Stimulated activated naive CD8-positive, alpha-beta T cell treated with anti-CD3 and anti-CD28 coated beads, Interleukin-15, Interleukin-2, amounts not matched to agents 100 ng/mL and 50 ng/mL, for 24 hours (primary cell): ENCODE measurements around the gene TPP2.

ENCODE experiments used
- H3K27ac Mint-ChIP-seq: one replicate; pipeline ENCODE4 v1.8.0; 2021; ENCODE audit warnings: mild to moderate bottlenecking, mixed read lengths
- H3K27me3 Mint-ChIP-seq: one replicate; pipeline ENCODE4 v1.8.0; 2021; ENCODE audit warnings: mixed read lengths
- H3K36me3 Mint-ChIP-seq: one replicate; pipeline ENCODE4 v1.8.0; 2021; ENCODE audit warnings: low read depth, mixed read lengths
- H3K4me1 Mint-ChIP-seq: one replicate; pipeline ENCODE4 v1.8.0; 2021; ENCODE audit warnings: low read depth, mixed read lengths
- H3K4me3 Mint-ChIP-seq: one replicate; pipeline ENCODE4 v1.8.0; 2021; ENCODE audit warnings: mild to moderate bottlenecking, mixed read lengths
- H3K9me3 Mint-ChIP-seq: one replicate; pipeline ENCODE4 v1.8.0; 2021; ENCODE audit warnings: mixed read lengths

Gene TPP2

DNA sequence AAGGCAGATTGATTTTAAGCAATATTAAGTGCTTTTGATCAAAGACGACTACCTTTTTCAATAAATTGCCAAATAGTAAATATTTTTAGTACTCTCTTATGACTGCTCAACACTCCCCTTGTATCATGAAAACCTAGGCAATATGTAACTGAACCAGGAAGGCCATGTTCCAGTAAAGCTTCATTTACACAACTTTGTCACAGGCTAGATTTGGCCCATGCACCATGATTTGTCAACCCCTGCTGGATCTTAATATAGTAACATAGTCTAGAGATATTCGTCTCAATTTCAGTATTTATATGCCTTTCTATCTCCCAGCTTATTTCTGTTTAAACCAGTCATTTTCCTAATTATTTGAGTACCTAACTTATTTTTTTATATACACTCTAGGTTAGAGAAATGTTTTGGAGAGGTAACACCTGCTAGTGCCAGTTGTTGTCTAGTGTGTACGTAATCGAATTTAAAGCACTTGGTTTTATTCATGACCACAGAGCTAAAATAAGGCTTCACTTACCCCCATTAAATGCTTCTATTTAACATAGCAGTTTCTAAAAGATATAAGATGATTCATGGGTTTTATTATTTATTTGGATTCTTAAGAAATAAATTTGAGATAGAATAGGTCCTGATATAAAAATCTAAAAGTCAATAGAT is 21.0 kb downstream of the TPP2 start:
- Mint-ChIP-seq H3K4me3 (no peak overlapping the region), H3K27me3 (no peaks in the 10 kb centered on the region), H3K27ac (no peak overlapping the region), H3K36me3 (peaks cover 61% of the 10 kb centered on the region), H3K9me3 (no peaks in the 10 kb centered on the region), H3K4me1 (peaks cover 9% of the 10 kb centered on the region)

DNA sequence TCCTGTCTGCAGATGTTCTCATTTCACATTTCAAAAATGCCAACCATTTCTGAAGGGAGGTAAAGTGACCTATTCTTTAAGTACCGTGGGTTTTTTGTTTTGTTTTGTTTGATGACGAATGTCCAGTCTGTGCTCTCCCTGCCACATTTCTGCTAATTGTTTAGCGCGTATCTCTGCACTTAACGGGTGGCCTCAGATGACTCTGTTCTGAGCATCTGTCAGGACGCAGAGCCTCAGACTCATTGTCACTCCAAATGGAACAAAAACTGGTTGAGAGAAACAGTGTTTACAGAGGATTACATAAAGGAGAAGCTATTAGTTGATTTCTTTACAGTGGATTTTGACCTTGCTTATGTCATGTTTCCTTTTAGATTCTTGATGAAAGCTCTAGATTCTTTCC is 23.7 kb downstream of the TPP2 start:
- no peaks in the 10 kb centered on the region for H3K4me1 Mint-ChIP-seq
- peaks cover 57% of the 10 kb centered on the region for H3K36me3 Mint-ChIP-seq
- no peak overlapping the region for H3K27ac Mint-ChIP-seq
- no peaks in the 10 kb centered on the region for H3K9me3 Mint-ChIP-seq
- H3K4me3 Mint-ChIP-seq = no peak overlapping the region
- H3K27me3 Mint-ChIP-seq = no peaks in the 10 kb centered on the region

DNA sequence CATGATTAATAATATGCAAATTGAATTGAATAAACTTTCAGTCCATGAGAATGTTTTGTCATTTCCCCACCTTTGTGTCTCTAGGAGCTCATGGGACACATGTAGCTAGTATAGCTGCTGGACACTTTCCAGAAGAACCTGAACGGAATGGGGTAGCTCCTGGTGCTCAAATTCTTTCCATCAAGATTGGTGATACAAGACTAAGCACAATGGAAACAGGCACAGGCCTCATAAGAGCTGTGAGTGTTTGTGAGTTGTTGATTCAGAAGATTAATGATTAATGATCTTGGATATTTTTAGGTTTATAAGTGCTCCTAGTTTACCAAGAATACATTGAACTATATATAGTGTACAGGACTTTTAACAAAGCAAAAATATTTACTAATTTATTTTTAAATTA is 30.1 kb downstream of the TPP2 start:
- no peak overlapping the region for H3K27ac Mint-ChIP-seq

DNA sequence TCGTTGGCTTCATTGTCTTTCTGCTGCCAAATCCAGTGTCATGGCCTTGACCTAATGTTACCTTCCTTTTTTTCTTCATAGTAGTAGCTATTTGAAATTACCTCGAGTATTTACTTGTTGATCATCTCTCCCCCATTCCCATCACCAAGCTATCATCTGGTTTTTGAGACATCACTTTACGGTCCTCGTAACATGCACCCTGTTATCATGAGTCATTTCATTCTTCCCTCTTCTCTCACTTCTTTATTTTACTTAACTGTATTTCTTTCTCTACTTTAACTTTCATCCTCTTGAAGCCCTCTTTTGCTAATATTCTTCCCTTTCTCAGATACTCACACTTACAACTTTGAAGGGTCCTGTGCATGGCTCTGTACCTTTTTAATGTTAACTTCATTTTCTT is 31.8 kb downstream of the TPP2 start:
- Mint-ChIP-seq H3K36me3 (peaks cover 61% of the 10 kb centered on the region), H3K4me1 (no peaks in the 10 kb centered on the region), H3K4me3 (no peak overlapping the region), H3K9me3 (no peaks in the 10 kb centered on the region), H3K27me3 (no peaks in the 10 kb centered on the region), H3K27ac (no peak overlapping the region)

More for the DNA sequence above, 30.1 kb downstream of the TPP2 start:
- H3K27me3 Mint-ChIP-seq = no peaks in the 10 kb centered on the region
- H3K9me3 Mint-ChIP-seq = no peaks in the 10 kb centered on the region
- H3K4me3 Mint-ChIP-seq = no peak overlapping the region
- H3K36me3 Mint-ChIP-seq = peaks cover 60% of the 10 kb centered on the region
- H3K4me1 Mint-ChIP-seq = no peaks in the 10 kb centered on the region

DNA sequence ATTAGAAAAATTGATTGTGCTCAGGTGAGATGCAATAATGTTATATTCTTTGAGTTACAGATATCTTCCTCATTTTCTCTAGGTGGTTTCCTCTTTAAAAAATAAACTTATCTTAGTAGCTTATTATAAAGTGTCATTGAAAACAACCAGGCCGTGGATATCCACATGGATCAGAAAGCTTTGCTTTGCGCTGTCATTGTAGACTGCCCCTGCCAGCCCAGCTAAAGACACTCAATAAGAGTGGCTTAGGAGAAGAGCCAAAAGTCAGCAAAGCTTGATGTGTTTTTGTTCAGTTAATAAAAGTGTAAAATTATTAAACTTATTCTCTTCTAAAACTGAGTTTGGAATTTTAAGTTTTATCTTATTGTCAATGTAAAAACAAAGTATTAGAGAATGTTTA is 34.4 kb downstream of the TPP2 start:
- Mint-ChIP-seq H3K27ac (no peak overlapping the region), H3K9me3 (no peaks in the 10 kb centered on the region), H3K4me3 (no peak overlapping the region), H3K4me1 (no peaks in the 10 kb centered on the region), H3K36me3 (peaks cover 71% of the 10 kb centered on the region), H3K27me3 (no peaks in the 10 kb centered on the region)

DNA sequence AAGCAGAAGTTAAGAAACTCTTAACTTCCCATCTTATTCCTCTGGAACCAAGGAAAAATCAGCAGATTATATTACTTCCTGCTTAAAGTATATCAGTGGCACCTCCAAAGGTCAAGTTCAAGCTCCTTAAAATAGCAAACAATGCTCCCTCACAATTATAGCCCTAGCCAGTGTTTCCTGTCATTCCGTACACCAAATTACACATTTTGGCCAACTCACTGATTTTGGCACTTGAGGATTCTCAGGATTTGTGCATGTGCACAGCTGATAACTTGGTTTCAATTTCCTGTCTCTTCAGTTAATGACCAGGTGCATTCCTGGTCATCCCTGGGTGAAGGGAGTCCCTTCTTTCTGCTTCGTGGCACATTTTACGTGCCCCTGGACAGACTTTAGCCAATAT is 42.0 kb downstream of the TPP2 start:
- H3K27me3 Mint-ChIP-seq = no peaks in the 10 kb centered on the region
- H3K4me3 Mint-ChIP-seq = no peak overlapping the region
- H3K9me3 Mint-ChIP-seq = no peaks in the 10 kb centered on the region
- no peak overlapping the region for H3K27ac Mint-ChIP-seq
- H3K4me1 Mint-ChIP-seq = peaks cover 14% of the 10 kb centered on the region
- H3K36me3 Mint-ChIP-seq = peaks cover 86% of the 10 kb centered on the region

DNA sequence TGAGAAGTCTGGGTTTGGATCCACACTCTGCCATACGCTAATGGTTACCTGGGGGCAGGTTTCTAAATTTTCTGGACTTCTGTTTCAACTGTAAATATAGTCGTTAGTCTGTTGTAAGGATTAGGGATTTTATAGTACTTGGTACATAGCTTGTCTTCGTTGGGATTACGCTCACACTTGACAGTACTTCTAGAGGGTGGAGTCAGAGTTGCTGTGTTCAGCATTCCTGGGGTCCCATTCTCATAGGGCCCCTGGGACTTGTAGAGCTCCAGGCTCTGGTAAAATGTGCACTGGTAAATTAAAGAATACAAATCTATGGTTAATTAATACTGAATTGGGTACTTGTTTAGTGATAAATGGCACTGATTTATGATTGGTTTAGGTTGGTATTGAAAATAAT is 45.2 kb downstream of the TPP2 start:
- H3K27ac Mint-ChIP-seq = no peak overlapping the region
- no peaks in the 10 kb centered on the region for H3K27me3 Mint-ChIP-seq
- H3K4me1 Mint-ChIP-seq = peaks cover 18% of the 10 kb centered on the region
- H3K9me3 Mint-ChIP-seq = no peaks in the 10 kb centered on the region
- peaks cover 89% of the 10 kb centered on the region for H3K36me3 Mint-ChIP-seq
- no peak overlapping the region for H3K4me3 Mint-ChIP-seq

DNA sequence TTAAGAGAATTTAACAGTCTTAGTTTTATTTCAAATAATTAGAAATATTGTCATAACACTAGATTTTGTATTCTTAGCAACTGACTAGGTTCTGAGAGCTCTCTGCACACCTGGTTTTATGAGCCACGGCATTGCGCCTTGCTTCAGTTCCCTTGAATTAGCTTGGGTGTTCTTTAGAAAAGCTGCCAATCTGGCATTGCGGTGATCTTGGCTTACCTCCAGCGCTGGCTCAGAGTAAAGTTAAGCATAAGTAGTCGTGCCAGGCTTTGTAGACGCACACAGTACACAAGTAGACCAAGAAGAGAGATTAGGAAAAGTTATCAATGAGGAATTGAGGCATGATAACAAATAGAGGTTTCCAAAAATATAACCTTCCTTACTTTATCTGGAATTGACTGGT is 45.7 kb downstream of the TPP2 start:
- H3K36me3 Mint-ChIP-seq = peaks cover 89% of the 10 kb centered on the region
- peaks cover 18% of the 10 kb centered on the region for H3K4me1 Mint-ChIP-seq
- peak overlapping the region; percentile 61 for H3K27ac Mint-ChIP-seq
- H3K9me3 Mint-ChIP-seq = no peaks in the 10 kb centered on the region
- H3K27me3 Mint-ChIP-seq = no peaks in the 10 kb centered on the region
- H3K4me3 Mint-ChIP-seq = no peak overlapping the region

DNA sequence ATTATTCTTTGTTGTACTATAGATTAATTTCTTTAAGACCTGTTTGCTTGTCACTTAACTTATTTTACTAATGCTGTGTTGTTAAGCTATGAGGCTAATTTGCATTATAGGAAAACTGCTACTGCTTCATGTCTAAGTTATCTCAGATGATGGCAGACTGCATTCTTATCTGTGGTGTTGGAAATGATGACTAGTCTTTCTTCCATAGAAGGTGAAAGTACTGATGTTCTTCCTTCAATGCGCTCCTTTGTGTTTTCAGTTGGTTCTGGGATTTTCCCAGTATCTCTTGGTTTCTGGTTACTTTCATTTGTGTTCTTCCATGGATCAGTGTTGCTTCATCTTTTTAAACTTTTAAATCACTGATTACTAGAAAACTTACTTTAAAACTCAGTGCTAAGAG is 46.9 kb downstream of the TPP2 start:
- no peaks in the 10 kb centered on the region for H3K9me3 Mint-ChIP-seq
- H3K27ac Mint-ChIP-seq = peak overlapping the region; percentile 70
- peaks cover 88% of the 10 kb centered on the region for H3K36me3 Mint-ChIP-seq
- no peaks in the 10 kb centered on the region for H3K27me3 Mint-ChIP-seq
- H3K4me1 Mint-ChIP-seq = peaks cover 18% of the 10 kb centered on the region
- H3K4me3 Mint-ChIP-seq = no peak overlapping the region

DNA sequence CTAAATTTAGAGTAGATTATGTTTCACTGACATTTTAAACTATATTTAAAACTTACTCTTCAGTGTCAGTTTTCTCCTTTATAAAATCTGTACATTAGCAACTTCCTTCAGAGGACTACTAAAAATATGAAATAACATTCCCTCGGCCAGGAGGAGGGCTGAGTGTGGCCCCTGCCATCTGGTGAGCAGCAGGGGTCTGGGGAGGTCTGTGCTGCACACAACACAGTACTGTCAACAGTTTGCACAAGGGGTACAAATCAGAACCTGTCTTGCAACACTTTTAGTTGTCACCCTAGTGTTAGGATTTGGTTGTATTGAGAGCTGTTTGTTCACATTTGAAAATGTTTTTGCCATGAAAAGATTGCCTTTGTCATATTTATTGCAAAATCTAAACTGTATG is 48.9 kb downstream of the TPP2 start:
- peaks cover 28% of the 10 kb centered on the region for H3K4me1 Mint-ChIP-seq
- no peak overlapping the region for H3K4me3 Mint-ChIP-seq
- H3K27ac Mint-ChIP-seq = no peak overlapping the region
- H3K9me3 Mint-ChIP-seq = no peaks in the 10 kb centered on the region
- H3K27me3 Mint-ChIP-seq = no peaks in the 10 kb centered on the region
- H3K36me3 Mint-ChIP-seq = peaks cover 88% of the 10 kb centered on the region

DNA sequence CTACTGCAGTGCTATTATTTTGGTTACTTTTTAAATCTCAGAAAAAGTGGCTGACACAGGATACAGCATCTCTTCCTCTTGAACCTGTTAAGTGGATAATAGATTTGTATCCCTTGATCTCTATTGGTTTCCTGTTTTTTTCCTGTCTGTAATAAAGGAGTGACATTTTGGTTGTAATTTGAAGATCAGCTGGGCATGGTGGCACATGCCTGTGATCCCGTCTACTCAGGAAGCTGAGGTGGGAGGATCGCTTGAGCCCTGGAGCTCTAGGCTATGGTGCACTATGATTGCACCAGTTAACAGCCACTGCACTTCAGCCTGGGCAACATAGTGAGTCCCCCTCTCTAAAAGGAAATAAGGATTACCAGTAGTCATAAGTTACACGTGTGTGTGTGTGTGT is 51.3 kb downstream of the TPP2 start:
- H3K27me3 Mint-ChIP-seq = no peaks in the 10 kb centered on the region
- H3K4me1 Mint-ChIP-seq = peaks cover 29% of the 10 kb centered on the region
- H3K4me3 Mint-ChIP-seq = no peak overlapping the region
- peak overlapping the region; percentile 65 for H3K27ac Mint-ChIP-seq
- peaks cover 83% of the 10 kb centered on the region for H3K36me3 Mint-ChIP-seq
- no peaks in the 10 kb centered on the region for H3K9me3 Mint-ChIP-seq

DNA sequence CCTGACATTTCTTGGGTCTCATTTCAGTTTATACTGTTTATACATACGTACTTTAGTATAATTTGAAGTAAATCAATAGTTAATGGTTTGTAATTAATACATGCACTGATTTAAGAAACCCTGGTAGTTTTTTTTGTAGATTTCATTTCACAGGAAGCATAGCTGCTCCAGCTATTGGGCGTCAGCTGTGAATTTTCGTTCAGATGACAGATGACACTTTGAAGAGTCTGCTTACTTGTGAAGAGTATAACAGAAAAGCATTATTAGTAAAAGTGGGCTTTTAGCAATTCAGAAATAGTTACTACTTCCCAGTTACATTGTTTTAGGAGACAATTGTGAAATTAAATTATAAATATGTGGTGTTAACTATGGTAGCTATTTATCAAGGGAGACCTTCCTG is 53.7 kb downstream of the TPP2 start:
- no peaks in the 10 kb centered on the region for H3K27me3 Mint-ChIP-seq
- peaks cover 18% of the 10 kb centered on the region for H3K4me1 Mint-ChIP-seq
- H3K4me3 Mint-ChIP-seq = no peak overlapping the region
- H3K27ac Mint-ChIP-seq = no peak overlapping the region
- peaks cover 62% of the 10 kb centered on the region for H3K36me3 Mint-ChIP-seq
- H3K9me3 Mint-ChIP-seq = no peaks in the 10 kb centered on the region

DNA sequence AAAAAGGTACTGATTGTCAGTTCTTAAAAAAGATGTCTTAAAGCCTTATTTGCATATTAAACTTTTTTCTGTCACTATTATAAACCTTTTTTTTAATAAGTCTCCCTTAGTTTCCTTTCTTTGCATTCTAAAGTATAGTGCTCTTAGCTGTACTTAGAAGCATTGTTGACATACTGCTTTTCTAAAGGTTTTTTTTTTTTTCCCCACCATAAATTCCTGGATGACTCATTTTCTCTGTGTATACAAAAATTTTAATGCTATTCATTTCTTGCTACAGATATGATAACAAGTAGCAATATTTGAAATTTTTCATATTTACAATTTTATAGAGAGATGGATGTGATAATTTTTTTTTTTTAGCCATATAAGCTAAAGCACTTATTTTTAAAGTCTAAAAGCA is 54.6 kb downstream of the TPP2 start:
- Mint-ChIP-seq H3K27me3 (no peaks in the 10 kb centered on the region), H3K4me1 (peaks cover 18% of the 10 kb centered on the region), H3K4me3 (no peak overlapping the region), H3K27ac (no peak overlapping the region), H3K36me3 (peaks cover 53% of the 10 kb centered on the region), H3K9me3 (no peaks in the 10 kb centered on the region)

DNA sequence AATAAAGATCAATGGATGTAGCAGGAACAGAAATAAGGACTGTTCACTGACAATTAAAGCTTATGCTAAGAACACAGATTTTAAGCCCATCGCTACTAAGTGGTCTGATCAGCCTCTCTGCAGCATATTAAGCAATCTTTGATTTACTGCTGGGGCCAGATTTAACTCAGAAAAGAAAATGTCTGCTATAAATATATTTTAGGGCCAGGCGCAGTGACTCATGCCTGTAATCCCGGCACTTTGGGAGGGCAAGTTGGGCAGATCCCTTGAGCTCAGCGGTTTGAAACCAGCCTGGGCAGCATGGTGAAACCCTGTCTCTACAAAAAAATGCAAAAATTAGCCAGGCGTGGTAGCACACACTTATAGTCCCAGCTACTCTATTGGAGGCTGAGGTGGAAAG is 55.1 kb downstream of the TPP2 start:
- Mint-ChIP-seq H3K36me3 (peaks cover 48% of the 10 kb centered on the region), H3K4me3 (no peak overlapping the region), H3K27ac (no peak overlapping the region), H3K27me3 (no peaks in the 10 kb centered on the region), H3K4me1 (peaks cover 18% of the 10 kb centered on the region), H3K9me3 (no peaks in the 10 kb centered on the region)

DNA sequence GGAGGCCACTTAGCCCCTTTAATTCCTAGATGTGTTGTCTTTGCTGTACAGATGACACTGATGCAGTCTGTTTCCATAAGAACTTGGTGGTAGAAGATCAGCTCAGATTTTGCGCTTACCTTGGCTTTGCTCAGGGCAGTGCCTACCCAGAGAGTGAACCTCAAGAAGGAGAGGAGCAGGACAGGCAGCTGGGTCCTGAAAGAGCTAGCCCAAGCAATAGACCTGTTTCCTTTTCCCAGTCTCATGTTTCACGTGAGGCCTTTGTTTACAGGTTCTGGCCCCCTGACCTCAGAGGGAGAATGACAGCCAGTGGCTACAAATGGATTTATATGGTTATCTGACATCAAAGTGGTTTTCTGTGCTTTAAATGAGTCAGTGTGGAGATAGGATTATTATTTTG is 58.0 kb downstream of the TPP2 start:
- H3K27me3 Mint-ChIP-seq = no peaks in the 10 kb centered on the region
- peaks cover 13% of the 10 kb centered on the region for H3K4me1 Mint-ChIP-seq
- H3K9me3 Mint-ChIP-seq = no peaks in the 10 kb centered on the region
- peaks cover 49% of the 10 kb centered on the region for H3K36me3 Mint-ChIP-seq
- H3K27ac Mint-ChIP-seq = no peak overlapping the region
- no peak overlapping the region for H3K4me3 Mint-ChIP-seq

DNA sequence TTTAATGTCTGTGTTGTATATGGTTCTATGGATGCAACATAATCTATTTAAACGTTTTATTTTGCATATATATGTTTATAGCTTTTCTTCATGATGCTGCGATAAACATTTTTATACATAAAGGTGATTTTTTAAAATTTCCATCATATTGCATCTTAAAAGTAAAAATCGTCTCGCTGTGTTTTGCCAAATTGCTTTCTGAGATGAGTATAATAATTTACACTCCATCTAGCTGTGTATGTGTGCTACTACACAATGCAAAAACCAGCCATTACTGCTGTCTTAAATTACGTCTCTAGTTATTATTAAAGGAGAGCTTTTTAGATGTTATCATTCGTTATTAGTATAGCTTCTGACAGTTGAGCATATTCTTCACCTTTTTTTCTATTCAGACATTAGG is 60.8 kb downstream of the TPP2 start:
- Mint-ChIP-seq H3K27ac (no peak overlapping the region), H3K4me3 (no peak overlapping the region), H3K27me3 (no peaks in the 10 kb centered on the region), H3K4me1 (no peaks in the 10 kb centered on the region), H3K9me3 (no peaks in the 10 kb centered on the region), H3K36me3 (peaks cover 50% of the 10 kb centered on the region)
